Tibial nerve (tissue), 4 donors: Measurements from ENCODE around the gene F10. TPM values are rescaled to one million over a fixed set of nuclear protein-coding genes. Genes with fewer than 3 reads are reported as not detected.

Source experiments
- DNase-seq, 2 donors: peaks; one replicate each; pipeline ENCODE4 v3.0.0-alpha.2; 2019; ENCODE audit warnings: low spot score in 2 of 2
- H3K27ac ChIP-seq, 4 donors: fragments of 200-600 bp; sonication (generic) in 3 of 4; one replicate each; pipeline ENCODE4 v1.5.1; 2017 to 2019; ENCODE audit warnings: mild to moderate bottlenecking in 1 of 4
- H3K27me3 ChIP-seq, 2 donors: fragments of 200-600 bp; sonication (generic) in 1 of 2; one replicate each; pipeline versions ENCODE4 v1.5.1 to v1.6.0; 2017 to 2019
- H3K36me3 ChIP-seq, 3 donors: fragments of 200-600 bp; sonication (generic); one replicate each; pipeline ENCODE4 v1.5.1; 2018 to 2019
- H3K4me1 ChIP-seq, 4 donors: fragments of 200-600 bp; sonication (generic) in 3 of 4; one replicate each; pipeline ENCODE4 v1.5.1; 2017 to 2019
- H3K4me3 ChIP-seq, 4 donors: fragments of 200-600 bp; sonication (generic) in 3 of 4; one replicate each; pipeline ENCODE4 v1.5.1; 2017 to 2019; ENCODE audit warnings: mild to moderate bottlenecking in 1 of 4, moderate library complexity in 1 of 4
- H3K9me3 ChIP-seq, 4 donors: fragments of 200-600 bp; sonication (generic) in 3 of 4; one replicate each; pipeline ENCODE4 v1.5.1; 2017 to 2019
- EP300 ChIP-seq, 2 donors: sonication (generic); formaldehyde crosslinking; IDR thresholded peaks; one replicate each; pipeline ENCODE4 v1.6.1; 2017; ENCODE audit warnings: antibody characterized with exemption in 2 of 2, mild to moderate bottlenecking in 1 of 2
- POLR2A ChIP-seq, 2 donors: fragments of 450-650 bp; IDR thresholded peaks; one replicate each; pipeline ENCODE4 v1.6.1; 2017; ENCODE audit warnings: antibody characterized with exemption in 2 of 2, mild to moderate bottlenecking in 2 of 2, moderate library complexity in 2 of 2
- WGBS, 2 donors: methylation state at CpG; one replicate each; pipeline ENCODE4 v1.1.5; 2018; 5-methylcytosine and 5-hydroxymethylcytosine counted together
- total RNA-seq, 4 donors: library from RNA; depleted of rRNA; stranded (reverse); fragments of >200 nt; gene quantifications; one replicate each; pipeline ENCODE4 v1.1.0, GENCODE V29; 2016
- TF ChIP-seq, protein P1 (sequence below), 5 experiments: fragments of 200-600 bp in 3 of 5; fragments of 450-650 bp in 2 of 5; sonication (generic) in 3 of 5; IDR thresholded peaks; one replicate each; pipeline ENCODE4 v1.5.1; 2016 to 2019; ENCODE audit warnings: antibody characterized with exemption in 5 of 5, mild to moderate bottlenecking in 3 of 5, moderate library complexity in 2 of 5

The F10 gene
- total RNA-seq, 4 donors from 2014 or later, result 12.0 to 44.3 (median 17.3) TPM

- H3K4me1 ChIP-seq, result peaks cover 0 to 5% (median 0%) of the 10 kb centered on the region in 4 donors
- no peak overlapping the region for H3K4me3 ChIP-seq
- H3K27me3 ChIP-seq, result no peaks in the 10 kb centered on the region
- H3K27ac ChIP-seq, result no peak overlapping the region
- WGBS, 2 donors, result 85 to 88% methylated on average over 15 to 16 of the region's 16 CpGs
- H3K36me3 ChIP-seq, result no peaks in the 10 kb centered on the region
- no peak for TF ChIP-seq EP300 (IDR thresholded peaks at IDR 0.05)
- TF ChIP-seq POLR2A (IDR thresholded peaks at IDR 0.05), result no peak
- TF ChIP-seq, protein P1, sequence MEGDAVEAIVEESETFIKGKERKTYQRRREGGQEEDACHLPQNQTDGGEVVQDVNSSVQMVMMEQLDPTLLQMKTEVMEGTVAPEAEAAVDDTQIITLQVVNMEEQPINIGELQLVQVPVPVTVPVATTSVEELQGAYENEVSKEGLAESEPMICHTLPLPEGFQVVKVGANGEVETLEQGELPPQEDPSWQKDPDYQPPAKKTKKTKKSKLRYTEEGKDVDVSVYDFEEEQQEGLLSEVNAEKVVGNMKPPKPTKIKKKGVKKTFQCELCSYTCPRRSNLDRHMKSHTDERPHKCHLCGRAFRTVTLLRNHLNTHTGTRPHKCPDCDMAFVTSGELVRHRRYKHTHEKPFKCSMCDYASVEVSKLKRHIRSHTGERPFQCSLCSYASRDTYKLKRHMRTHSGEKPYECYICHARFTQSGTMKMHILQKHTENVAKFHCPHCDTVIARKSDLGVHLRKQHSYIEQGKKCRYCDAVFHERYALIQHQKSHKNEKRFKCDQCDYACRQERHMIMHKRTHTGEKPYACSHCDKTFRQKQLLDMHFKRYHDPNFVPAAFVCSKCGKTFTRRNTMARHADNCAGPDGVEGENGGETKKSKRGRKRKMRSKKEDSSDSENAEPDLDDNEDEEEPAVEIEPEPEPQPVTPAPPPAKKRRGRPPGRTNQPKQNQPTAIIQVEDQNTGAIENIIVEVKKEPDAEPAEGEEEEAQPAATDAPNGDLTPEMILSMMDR (IDR thresholded peaks at IDR 0.05), result no peak
- DNase-seq, result no peak
- H3K9me3 ChIP-seq, result no peaks in the 10 kb centered on the region
Observed at GRCh38 chr13:113119166-113119821, 3.3 kb upstream of the F10 start.

DNA sequence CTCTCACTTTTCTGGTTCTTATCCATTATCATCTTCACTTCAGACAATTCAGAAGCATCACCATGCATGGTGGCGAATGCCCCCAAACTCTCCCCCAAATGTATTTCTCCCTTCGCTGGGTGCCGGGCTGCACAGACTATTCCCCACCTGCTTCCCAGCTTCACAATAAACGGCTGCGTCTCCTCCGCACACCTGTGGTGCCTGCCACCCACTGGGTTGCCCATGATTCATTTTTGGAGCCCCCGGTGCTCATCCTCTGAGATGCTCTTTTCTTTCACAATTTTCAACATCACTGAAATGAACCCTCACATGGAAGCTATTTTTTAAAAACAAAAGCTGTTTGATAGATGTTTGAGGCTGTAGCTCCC is 2.8 kb upstream of the F10 start:
- no peak overlapping the region for H3K27ac ChIP-seq
- DNase-seq, result no peak
- 85 to 94% methylated on average over 7 of the region's 7 CpGs for WGBS, 2 donors
- no peaks in the 10 kb centered on the region for H3K27me3 ChIP-seq
- H3K9me3 ChIP-seq, result no peaks in the 10 kb centered on the region
- no peak overlapping the region for H3K4me3 ChIP-seq
- peaks cover 0 to 5% (median 0%) of the 10 kb centered on the region in 4 donors for H3K4me1 ChIP-seq
- TF ChIP-seq, protein P1 (IDR thresholded peaks at IDR 0.05), result no peak
- TF ChIP-seq POLR2A (IDR thresholded peaks at IDR 0.05) (no peak), EP300 (IDR thresholded peaks at IDR 0.05) (no peak)
- H3K36me3 ChIP-seq, result no peaks in the 10 kb centered on the region

DNA sequence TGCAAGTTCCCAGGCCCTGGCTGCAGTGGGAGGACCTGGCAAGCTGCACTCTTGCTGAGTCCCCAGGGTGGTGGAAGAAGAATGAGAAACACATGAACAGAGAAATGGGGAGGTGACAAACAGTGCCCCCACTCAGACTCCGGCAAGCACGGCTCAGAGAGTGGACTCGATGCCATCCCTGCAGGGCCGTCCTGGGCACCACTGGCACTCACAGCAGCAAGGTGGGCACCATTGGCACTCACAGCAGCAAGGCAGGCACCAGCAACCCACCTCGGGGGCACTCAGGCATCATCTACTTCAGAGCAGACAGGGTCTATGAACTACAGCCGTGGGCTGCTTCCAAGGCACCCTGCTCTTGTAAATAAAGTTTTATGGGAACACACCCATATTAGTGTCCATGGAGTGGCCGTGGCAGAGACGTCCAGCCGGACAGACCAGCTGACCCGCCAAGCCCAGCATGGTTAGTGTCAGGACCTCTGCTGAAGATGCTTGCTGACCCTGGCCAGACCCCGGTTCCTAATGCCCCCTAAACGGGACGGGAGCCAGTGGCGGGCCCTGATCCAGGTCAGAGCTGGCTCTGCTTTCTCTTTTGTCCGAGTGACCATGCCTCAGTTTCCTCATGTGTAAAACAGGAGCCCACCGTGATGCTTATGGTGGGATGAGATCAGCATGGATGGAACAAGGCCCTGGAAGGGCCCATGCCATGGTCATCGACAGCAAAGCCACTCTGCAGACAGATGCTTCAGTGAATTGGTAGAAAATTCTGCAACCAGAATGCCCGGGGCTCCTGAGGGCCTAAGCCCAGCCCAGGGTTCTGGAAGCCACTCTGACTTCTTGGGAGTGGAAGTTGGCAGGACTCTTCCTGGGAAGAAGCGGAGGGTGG is 2.1 kb upstream of the F10 start:
- 81 to 83% methylated on average over 19 of the region's 19 CpGs for WGBS, 2 donors
- Histone ChIP-seq H3K4me3 (no peak overlapping the region), H3K27ac (no peak overlapping the region), H3K4me1 (peaks cover 0 to 5% (median 0%) of the 10 kb centered on the region in 4 donors), H3K36me3 (no peaks in the 10 kb centered on the region), H3K27me3 (no peaks in the 10 kb centered on the region), H3K9me3 (no peaks in the 10 kb centered on the region)
- TF ChIP-seq POLR2A (IDR thresholded peaks at IDR 0.05) (no peak), EP300 (IDR thresholded peaks at IDR 0.05) (no peak)
- TF ChIP-seq, protein P1 (IDR thresholded peaks at IDR 0.05), result no peak
- no peak for DNase-seq

GRCh38 chr13:113121183-113121927 is 1.2 kb upstream of the F10 start:
- peaks cover 0 to 5% (median 0%) of the 10 kb centered on the region in 4 donors for H3K4me1 ChIP-seq
- H3K27ac ChIP-seq, result peak overlapping the region in 1 of 4 donors; percentile 76
- no peaks in the 10 kb centered on the region for H3K36me3 ChIP-seq
- no peaks in the 10 kb centered on the region for H3K27me3 ChIP-seq
- no peak for DNase-seq
- no peaks in the 10 kb centered on the region for H3K9me3 ChIP-seq
- H3K4me3 ChIP-seq, result no peak overlapping the region
- WGBS, 2 donors, result 92 to 94% methylated on average over 18 of the region's 24 CpGs
- TF ChIP-seq, protein P1 (IDR thresholded peaks at IDR 0.05), result no peak
